H1 (cell line): ENCODE results near the gene TRAP1.

Experiments
- BCL11A ChIP-seq, 2 experiments: IDR thresholded peaks; one replicate each; pipeline ENCODE4 v1.6.1; 2011; ENCODE audit warnings: low read depth in 2 of 2, low read length in 2 of 2, mild to moderate bottlenecking in 2 of 2
- CHD2 ChIP-seq: IDR thresholded peaks from 2 replicates; pipeline ENCODE4 v1.6.1; 2012; ENCODE audit warnings: low read length, improper control_type of control experiment
- EP300 ChIP-seq, 2 experiments: IDR thresholded peaks; 1 replicate in 1 of 2; 2 replicates in 1 of 2; pipeline ENCODE4 v1.6.1; 2011 to 2012; ENCODE audit warnings: low read depth in 2 of 2, low read length in 2 of 2, mild to moderate bottlenecking in 2 of 2, borderline replicate concordance in 1 of 2, inconsistent platforms in 1 of 2, moderate library complexity in 1 of 2
- EZH2 ChIP-seq: fragments of 200-600 bp; sonication (generic); IDR thresholded peaks from 2 replicates; pipeline ENCODE4 v1.7.1; 2012; ENCODE audit warnings: low read depth, mild to moderate bottlenecking, moderate library complexity, low read length, inconsistent platforms; ENCODE audit not compliant: severe bottlenecking
- FOSL1 ChIP-seq: IDR thresholded peaks from 2 replicates; pipeline ENCODE4 v1.6.1; 2011; ENCODE audit warnings: mild to moderate bottlenecking, low read depth, low read length, moderate library complexity; ENCODE audit not compliant: insufficient read depth
- HDAC2 ChIP-seq, 2 experiments: fragments of 300-600 bp in 1 of 2; sonication (generic) in 1 of 2; IDR thresholded peaks; 2 replicates each; pipeline ENCODE4 v1.6.1; 2011 to 2012; ENCODE audit warnings: low read depth in 2 of 2, low read length in 2 of 2, mild to moderate bottlenecking in 2 of 2, moderate library complexity in 2 of 2, borderline replicate concordance in 1 of 2, inconsistent platforms in 1 of 2
- HDAC6 ChIP-seq: IDR thresholded peaks from one replicate; pipeline ENCODE4 v1.7.1; 2012; ENCODE audit warnings: low read depth, mild to moderate bottlenecking, inconsistent platforms, low read length, moderate library complexity
- POLR2A ChIP-seq, 2 experiments: IDR thresholded peaks; 1 replicate in 1 of 2; 2 replicates in 1 of 2; pipeline ENCODE4 v1.6.1; 2011; ENCODE audit warnings: low read depth in 2 of 2, low read length in 2 of 2, mild to moderate bottlenecking in 2 of 2; ENCODE audit errors: control extremely low read depth in 1 of 2
- RFX5 ChIP-seq: IDR thresholded peaks from 2 replicates; pipeline ENCODE4 v1.6.1; 2011; ENCODE audit warnings: low read depth, low read length, improper control_type of control experiment, borderline replicate concordance
- SP2 ChIP-seq: IDR thresholded peaks from 2 replicates; pipeline ENCODE4 v1.6.1; 2012; ENCODE audit warnings: mild to moderate bottlenecking, low read length, inconsistent platforms
- TAF7 ChIP-seq: optimal IDR thresholded peaks from 2 replicates; pipeline ENCODE3; 2011; ENCODE audit warnings: low read depth, mild to moderate bottlenecking, inconsistent platforms, low read length, moderate library complexity, borderline replicate concordance
- TCF12 ChIP-seq: IDR thresholded peaks from 2 replicates; pipeline ENCODE4 v1.6.1; 2011; ENCODE audit warnings: low read depth, mild to moderate bottlenecking, low read length
- TF ChIP-seq, protein P1 (sequence below), 3 experiments: IDR thresholded peaks; 1 replicate in 2 of 3; 2 replicates in 1 of 3; pipeline versions ENCODE4 v1.5.1 to v1.6.1; 2011; ENCODE audit warnings: low read length in 3 of 3, mild to moderate bottlenecking in 3 of 3, inconsistent platforms in 2 of 3, low read depth in 1 of 3, moderate library complexity in 1 of 3; ENCODE audit not compliant: insufficient read depth in 1 of 3; ENCODE audit errors: control extremely low read depth in 1 of 3
- TF ChIP-seq, protein P2 (sequence below): IDR thresholded peaks from 2 replicates; pipeline ENCODE4 v1.6.1; 2011; ENCODE audit warnings: low read length, improper control_type of control experiment

DNA sequence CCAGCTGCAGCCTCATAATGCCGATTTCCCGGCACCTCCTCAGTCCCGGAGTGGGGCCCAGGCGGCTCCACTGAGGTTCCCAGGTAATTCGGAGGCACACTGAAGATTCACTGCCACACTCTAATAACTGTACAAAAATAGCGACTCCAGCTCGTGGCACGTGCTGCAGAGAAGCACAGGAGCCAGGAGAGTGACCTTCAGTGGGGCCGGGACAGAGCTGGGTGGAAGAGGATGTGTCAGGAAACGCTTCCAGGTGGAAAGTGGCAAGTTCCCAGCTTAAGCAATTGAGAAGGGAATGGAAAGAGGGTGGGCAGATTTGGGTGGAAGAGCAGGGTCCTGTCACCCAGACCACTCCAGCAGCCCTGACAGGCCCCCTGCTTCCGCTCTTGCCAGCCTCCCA is 3.1 kb upstream of the TRAP1 start:
- no peak for TF ChIP-seq TAF7
- no peak for TF ChIP-seq EZH2
- TF ChIP-seq, protein P1, sequence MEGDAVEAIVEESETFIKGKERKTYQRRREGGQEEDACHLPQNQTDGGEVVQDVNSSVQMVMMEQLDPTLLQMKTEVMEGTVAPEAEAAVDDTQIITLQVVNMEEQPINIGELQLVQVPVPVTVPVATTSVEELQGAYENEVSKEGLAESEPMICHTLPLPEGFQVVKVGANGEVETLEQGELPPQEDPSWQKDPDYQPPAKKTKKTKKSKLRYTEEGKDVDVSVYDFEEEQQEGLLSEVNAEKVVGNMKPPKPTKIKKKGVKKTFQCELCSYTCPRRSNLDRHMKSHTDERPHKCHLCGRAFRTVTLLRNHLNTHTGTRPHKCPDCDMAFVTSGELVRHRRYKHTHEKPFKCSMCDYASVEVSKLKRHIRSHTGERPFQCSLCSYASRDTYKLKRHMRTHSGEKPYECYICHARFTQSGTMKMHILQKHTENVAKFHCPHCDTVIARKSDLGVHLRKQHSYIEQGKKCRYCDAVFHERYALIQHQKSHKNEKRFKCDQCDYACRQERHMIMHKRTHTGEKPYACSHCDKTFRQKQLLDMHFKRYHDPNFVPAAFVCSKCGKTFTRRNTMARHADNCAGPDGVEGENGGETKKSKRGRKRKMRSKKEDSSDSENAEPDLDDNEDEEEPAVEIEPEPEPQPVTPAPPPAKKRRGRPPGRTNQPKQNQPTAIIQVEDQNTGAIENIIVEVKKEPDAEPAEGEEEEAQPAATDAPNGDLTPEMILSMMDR (IDR thresholded peaks at IDR 0.05; ENCODE audit: control extremely low read depth in 1 of 3, insufficient read depth in 1 of 3, low read depth in 1 of 3, low read length in 3 of 3) = no peak
- no peak for TF ChIP-seq TCF12
- TF ChIP-seq HDAC2 (IDR thresholded peaks at IDR 0.05; ENCODE audit: borderline replicate concordance in 1 of 2, low read depth in 2 of 2, low read length in 2 of 2) = no peak
- no peak for TF ChIP-seq CHD2
- no peak for TF ChIP-seq SP2
- no peak for TF ChIP-seq FOSL1
- no peak for TF ChIP-seq EP300 (IDR thresholded peaks at IDR 0.05; ENCODE audit: borderline replicate concordance in 1 of 2, low read depth in 2 of 2, low read length in 2 of 2)
- TF ChIP-seq HDAC6 = no peak
- TF ChIP-seq POLR2A (IDR thresholded peaks at IDR 0.05; ENCODE audit: control extremely low read depth in 1 of 2, low read depth in 2 of 2, low read length in 2 of 2) = no peak
- no peak for TF ChIP-seq BCL11A (IDR thresholded peaks at IDR 0.05; ENCODE audit: low read depth in 2 of 2, low read length in 2 of 2)
- no peak for TF ChIP-seq RFX5
- TF ChIP-seq, protein P2, sequence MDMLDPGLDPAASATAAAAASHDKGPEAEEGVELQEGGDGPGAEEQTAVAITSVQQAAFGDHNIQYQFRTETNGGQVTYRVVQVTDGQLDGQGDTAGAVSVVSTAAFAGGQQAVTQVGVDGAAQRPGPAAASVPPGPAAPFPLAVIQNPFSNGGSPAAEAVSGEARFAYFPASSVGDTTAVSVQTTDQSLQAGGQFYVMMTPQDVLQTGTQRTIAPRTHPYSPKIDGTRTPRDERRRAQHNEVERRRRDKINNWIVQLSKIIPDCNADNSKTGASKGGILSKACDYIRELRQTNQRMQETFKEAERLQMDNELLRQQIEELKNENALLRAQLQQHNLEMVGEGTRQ = no peak
